ENCODE data around the gene EPHA7.

- TF ChIP-seq POLR2A (IDR thresholded peaks at IDR 0.05; ENCODE audit: low read depth, low read length) (no peak), RAD21 (IDR thresholded peaks at IDR 0.05; ENCODE audit: low read length) (no peak), MAFK (IDR thresholded peaks at IDR 0.05; ENCODE audit: low read depth, low read length) (no peak), BHLHE40 (IDR thresholded peaks at IDR 0.05; ENCODE audit: low read depth, low read length) (no peak)
- TF ChIP-seq, protein P1, sequence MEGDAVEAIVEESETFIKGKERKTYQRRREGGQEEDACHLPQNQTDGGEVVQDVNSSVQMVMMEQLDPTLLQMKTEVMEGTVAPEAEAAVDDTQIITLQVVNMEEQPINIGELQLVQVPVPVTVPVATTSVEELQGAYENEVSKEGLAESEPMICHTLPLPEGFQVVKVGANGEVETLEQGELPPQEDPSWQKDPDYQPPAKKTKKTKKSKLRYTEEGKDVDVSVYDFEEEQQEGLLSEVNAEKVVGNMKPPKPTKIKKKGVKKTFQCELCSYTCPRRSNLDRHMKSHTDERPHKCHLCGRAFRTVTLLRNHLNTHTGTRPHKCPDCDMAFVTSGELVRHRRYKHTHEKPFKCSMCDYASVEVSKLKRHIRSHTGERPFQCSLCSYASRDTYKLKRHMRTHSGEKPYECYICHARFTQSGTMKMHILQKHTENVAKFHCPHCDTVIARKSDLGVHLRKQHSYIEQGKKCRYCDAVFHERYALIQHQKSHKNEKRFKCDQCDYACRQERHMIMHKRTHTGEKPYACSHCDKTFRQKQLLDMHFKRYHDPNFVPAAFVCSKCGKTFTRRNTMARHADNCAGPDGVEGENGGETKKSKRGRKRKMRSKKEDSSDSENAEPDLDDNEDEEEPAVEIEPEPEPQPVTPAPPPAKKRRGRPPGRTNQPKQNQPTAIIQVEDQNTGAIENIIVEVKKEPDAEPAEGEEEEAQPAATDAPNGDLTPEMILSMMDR (conservative IDR thresholded peaks at IDR 0.05; ENCODE audit: low read depth, low read length): no peak
These were observed 153.1 kb downstream of the EPHA7 start for GRCh38 chr6:93266116-93266817.
